Activated CD8-positive, alpha-beta T cell treated with anti-CD3 and anti-CD28 coated beads for 36 hours (primary cell): Measurements from ENCODE around the gene IL25. TPM values are rescaled to one million over a fixed set of nuclear protein-coding genes. Genes with fewer than 3 reads are reported as not detected.
"Not testable (repeated sequence)": the region's sequence is repeated elsewhere in the genome, so short reads cannot be mapped to it uniquely, and the experiment has no call there.

ENCODE experiments used
- ATAC-seq: fragments of 200-7000 bp; cut with Tn5 transposase; one replicate; pipeline ENCODE4 v1.10.0; 2021; ENCODE audit warnings: mild to moderate bottlenecking, moderate library complexity
- CTCF ChIA-PET: fragments of 350-600 bp; sonication (Branson Sonifier 250); formaldehyde crosslinking; loops from one replicate; lab custom pipeline; 2021; ENCODE audit warnings: antibody characterized with exemption; lab: Charles Lee
- POLR2A ChIA-PET: fragments of 350-600 bp; sonication (Branson Sonifier 250); formaldehyde crosslinking; loops from one replicate; lab custom pipeline; 2021; ENCODE audit warnings: antibody characterized with exemption; lab: Charles Lee
- DNase-seq: peaks from one replicate; pipeline ENCODE4 v3.0.0-alpha.2; 2020
- H3K27ac Mint-ChIP-seq: one replicate; pipeline ENCODE4 v1.8.0; 2021; ENCODE audit warnings: mild to moderate bottlenecking, mixed read lengths
- H3K27me3 Mint-ChIP-seq: one replicate; pipeline ENCODE4 v1.8.0; 2021; ENCODE audit warnings: mixed read lengths
- H3K36me3 Mint-ChIP-seq: one replicate; pipeline ENCODE4 v1.8.0; 2021; ENCODE audit warnings: low read depth, mixed read lengths
- H3K4me1 Mint-ChIP-seq: one replicate; pipeline ENCODE4 v1.8.0; 2021; ENCODE audit warnings: low read depth, mixed read lengths
- H3K4me3 Mint-ChIP-seq: one replicate; pipeline ENCODE4 v1.8.0; 2021; ENCODE audit warnings: mild to moderate bottlenecking, moderate library complexity, mixed read lengths
- H3K9me3 Mint-ChIP-seq: one replicate; pipeline ENCODE4 v1.8.0; 2021; ENCODE audit warnings: mixed read lengths
- intact Hi-C: fragments of 100-400 bp; cut with micrococcal nuclease; formaldehyde crosslinking; loops from one replicate; pipeline ENCODE4 v1.10.0; 2022
- total RNA-seq, 2 experiments: library from RNA; stranded (reverse); gene quantifications; one replicate each; pipeline ENCODE4 v1.2.3, GENCODE V29; 2021
- TF ChIP-seq, protein P1 (sequence below): fragments of 200-600 bp; IDR thresholded peaks from one replicate; pipeline ENCODE4 v1.8.0; 2022; ENCODE audit warnings: antibody characterized with exemption, mild to moderate bottlenecking

The IL25 gene
- total RNA-seq, 2 experiments from 2014 or later: not detected

GRCh38 chr14:23387916-23388882 lies 15.6 kb downstream of the IL25 start:
- CTCF ChIA-PET: interaction anchor here (1.9 kb wide), 1 partner anchor 8 kb away, joined by 9 read pairs; no protein-coding TSS in a partner anchor
- TF ChIP-seq, protein P1, sequence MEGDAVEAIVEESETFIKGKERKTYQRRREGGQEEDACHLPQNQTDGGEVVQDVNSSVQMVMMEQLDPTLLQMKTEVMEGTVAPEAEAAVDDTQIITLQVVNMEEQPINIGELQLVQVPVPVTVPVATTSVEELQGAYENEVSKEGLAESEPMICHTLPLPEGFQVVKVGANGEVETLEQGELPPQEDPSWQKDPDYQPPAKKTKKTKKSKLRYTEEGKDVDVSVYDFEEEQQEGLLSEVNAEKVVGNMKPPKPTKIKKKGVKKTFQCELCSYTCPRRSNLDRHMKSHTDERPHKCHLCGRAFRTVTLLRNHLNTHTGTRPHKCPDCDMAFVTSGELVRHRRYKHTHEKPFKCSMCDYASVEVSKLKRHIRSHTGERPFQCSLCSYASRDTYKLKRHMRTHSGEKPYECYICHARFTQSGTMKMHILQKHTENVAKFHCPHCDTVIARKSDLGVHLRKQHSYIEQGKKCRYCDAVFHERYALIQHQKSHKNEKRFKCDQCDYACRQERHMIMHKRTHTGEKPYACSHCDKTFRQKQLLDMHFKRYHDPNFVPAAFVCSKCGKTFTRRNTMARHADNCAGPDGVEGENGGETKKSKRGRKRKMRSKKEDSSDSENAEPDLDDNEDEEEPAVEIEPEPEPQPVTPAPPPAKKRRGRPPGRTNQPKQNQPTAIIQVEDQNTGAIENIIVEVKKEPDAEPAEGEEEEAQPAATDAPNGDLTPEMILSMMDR: no peak
- no peak for ATAC-seq
- no peak for DNase-seq
- H3K9me3 Mint-ChIP-seq: no peaks in the 10 kb centered on the region
- intact Hi-C loops: loop anchor here (10.0 kb wide), 1 partner anchor 123 kb away; no protein-coding TSS in a partner anchor
- no peak overlapping the region for H3K27ac Mint-ChIP-seq
- H3K4me3 Mint-ChIP-seq: no peak overlapping the region
- no peaks in the 10 kb centered on the region for H3K4me1 Mint-ChIP-seq
- peaks cover 2% of the 10 kb centered on the region for H3K27me3 Mint-ChIP-seq
- POLR2A ChIA-PET: no interaction called here
- no peaks in the 10 kb centered on the region for H3K36me3 Mint-ChIP-seq

DNA sequence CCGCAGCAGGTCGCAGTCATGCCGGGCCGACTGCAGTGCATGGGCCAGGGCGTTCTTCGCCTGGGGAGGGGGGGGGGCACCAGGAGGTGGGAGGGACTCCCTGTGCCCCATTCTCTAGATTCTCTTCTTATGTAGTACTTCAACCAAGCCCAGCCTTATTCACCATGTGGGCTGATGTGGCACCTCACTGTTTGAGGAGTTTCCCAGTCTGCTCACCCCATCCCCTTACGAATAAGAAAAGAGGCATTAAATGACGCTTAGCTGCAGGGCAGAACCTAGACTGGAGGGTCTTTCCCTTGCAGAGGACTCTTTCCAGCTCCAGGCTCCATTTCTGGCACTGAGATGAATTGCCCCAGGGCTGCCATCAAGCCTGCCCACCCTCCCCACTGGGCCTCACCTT lies 16.4 kb downstream of the IL25 start:
- intact Hi-C loops: loop anchor here (10.0 kb wide), 1 partner anchor 124 kb away; no protein-coding TSS in a partner anchor
- Mint-ChIP-seq H3K27me3 (peaks cover 2% of the 10 kb centered on the region), H3K4me1 (no peaks in the 10 kb centered on the region), H3K4me3 (no peak overlapping the region), H3K9me3 (no peaks in the 10 kb centered on the region), H3K27ac (no peak overlapping the region), H3K36me3 (no peaks in the 10 kb centered on the region)
- DNase-seq: no peak
- CTCF ChIA-PET: interaction anchor here (1.9 kb wide), 1 partner anchor 9 kb away, joined by 9 read pairs; no protein-coding TSS in a partner anchor
- TF ChIP-seq, protein P1: no peak
- POLR2A ChIA-PET: no interaction called here
- no peak for ATAC-seq

GRCh38 chr14:23389396-23389795 lies 16.8 kb downstream of the IL25 start:
- CTCF ChIA-PET: interaction anchor here (1.9 kb wide), 1 partner anchor 9 kb away, joined by 9 read pairs; no protein-coding TSS in a partner anchor
- peaks cover 2% of the 10 kb centered on the region for H3K27me3 Mint-ChIP-seq
- no peak overlapping the region for H3K27ac Mint-ChIP-seq
- no peak for DNase-seq
- no peak overlapping the region for H3K4me3 Mint-ChIP-seq
- no peak for ATAC-seq
- H3K4me1 Mint-ChIP-seq: no peaks in the 10 kb centered on the region
- no peaks in the 10 kb centered on the region for H3K9me3 Mint-ChIP-seq
- intact Hi-C loops: loop anchor here (10.0 kb wide), 1 partner anchor 125 kb away; no protein-coding TSS in a partner anchor
- POLR2A ChIA-PET: no interaction called here
- TF ChIP-seq, protein P1: no peak
- no peaks in the 10 kb centered on the region for H3K36me3 Mint-ChIP-seq

DNA sequence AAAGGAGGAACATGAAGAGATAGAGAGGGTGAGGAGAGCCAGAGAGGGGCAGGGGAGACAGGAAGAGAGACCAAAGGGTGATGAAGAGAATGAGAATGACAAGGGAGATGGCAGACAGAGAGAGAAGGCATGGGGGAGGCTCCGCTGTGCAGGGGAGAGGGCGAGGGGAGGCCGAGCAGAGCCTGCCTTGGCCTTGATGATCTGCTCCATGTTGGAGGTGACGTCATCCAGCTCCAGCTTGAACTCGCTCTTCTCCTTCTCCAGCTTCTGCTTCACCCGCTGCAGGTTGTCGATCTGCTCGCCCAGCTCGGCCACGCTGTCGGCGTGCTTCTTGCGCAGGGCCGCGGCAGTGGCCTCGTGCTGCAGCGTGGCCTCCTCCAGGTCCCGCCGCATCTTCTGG lies 17.3 kb downstream of the IL25 start:
- ATAC-seq, H3K4me1 Mint-ChIP-seq, CTCF ChIA-PET, H3K36me3 Mint-ChIP-seq, DNase-seq, H3K27ac Mint-ChIP-seq, H3K4me3 Mint-ChIP-seq, POLR2A ChIA-PET, H3K9me3 Mint-ChIP-seq, H3K27me3 Mint-ChIP-seq: not testable (repeated sequence)
- intact Hi-C loops: loop anchor here (10.0 kb wide), 1 partner anchor 125 kb away; no protein-coding TSS in a partner anchor

DNA sequence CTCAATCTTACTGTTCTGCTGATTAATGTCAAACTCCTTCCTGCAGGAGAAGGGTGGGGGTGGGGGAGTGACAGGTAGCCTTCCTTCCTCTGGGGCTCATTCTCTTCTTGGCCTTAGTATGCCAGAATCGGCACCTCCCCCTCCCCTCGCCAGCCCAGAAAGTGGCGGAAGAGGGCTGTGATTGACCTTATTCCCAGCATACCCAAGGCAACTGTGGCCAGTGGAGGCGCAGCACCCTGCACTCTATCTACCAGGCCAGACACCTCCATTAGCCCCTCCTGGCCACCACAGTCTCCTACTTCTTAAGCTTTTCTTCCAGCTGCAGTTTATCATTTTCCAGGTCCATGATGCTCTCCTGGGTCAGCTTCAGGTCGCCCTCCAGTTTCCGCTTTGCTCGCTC lies 20.0 kb downstream of the IL25 start:
- POLR2A ChIA-PET: no interaction called here
- Mint-ChIP-seq H3K27ac (no peak overlapping the region), H3K36me3 (no peaks in the 10 kb centered on the region)

More for the DNA sequence above, 20.0 kb downstream of the IL25 start:
- intact Hi-C loops: no loop called here
- TF ChIP-seq, protein P1: no peak
- Mint-ChIP-seq H3K9me3 (no peaks in the 10 kb centered on the region), H3K4me3 (no peak overlapping the region), H3K27me3 (peaks cover 2% of the 10 kb centered on the region), H3K4me1 (no peaks in the 10 kb centered on the region)
- ATAC-seq (no peak), DNase-seq (no peak)
- CTCF ChIA-PET: interaction anchor here (1.9 kb wide), 1 partner anchor 13 kb away, joined by 7 read pairs; no protein-coding TSS in a partner anchor
